Diencephalon (tissue), 1 donor: ENCODE measurements around the gene EDA. TPM values are rescaled to one million over a fixed set of nuclear protein-coding genes. Genes with fewer than 3 reads are reported as not detected.

Source experiments
- small RNA-seq: library from RNA; depleted of rRNA; stranded (forward); fragments of <200 nt; gene quantifications from one replicate; pipeline ENCODE3, GENCODE V24; 2014
- total RNA-seq: library from RNA; depleted of rRNA; stranded (reverse); fragments of >200 nt; gene quantifications from one replicate; pipeline ENCODE4 v1.2.3, GENCODE V29; 2014

The EDA gene
- total RNA-seq: 4.4 TPM

DNA sequence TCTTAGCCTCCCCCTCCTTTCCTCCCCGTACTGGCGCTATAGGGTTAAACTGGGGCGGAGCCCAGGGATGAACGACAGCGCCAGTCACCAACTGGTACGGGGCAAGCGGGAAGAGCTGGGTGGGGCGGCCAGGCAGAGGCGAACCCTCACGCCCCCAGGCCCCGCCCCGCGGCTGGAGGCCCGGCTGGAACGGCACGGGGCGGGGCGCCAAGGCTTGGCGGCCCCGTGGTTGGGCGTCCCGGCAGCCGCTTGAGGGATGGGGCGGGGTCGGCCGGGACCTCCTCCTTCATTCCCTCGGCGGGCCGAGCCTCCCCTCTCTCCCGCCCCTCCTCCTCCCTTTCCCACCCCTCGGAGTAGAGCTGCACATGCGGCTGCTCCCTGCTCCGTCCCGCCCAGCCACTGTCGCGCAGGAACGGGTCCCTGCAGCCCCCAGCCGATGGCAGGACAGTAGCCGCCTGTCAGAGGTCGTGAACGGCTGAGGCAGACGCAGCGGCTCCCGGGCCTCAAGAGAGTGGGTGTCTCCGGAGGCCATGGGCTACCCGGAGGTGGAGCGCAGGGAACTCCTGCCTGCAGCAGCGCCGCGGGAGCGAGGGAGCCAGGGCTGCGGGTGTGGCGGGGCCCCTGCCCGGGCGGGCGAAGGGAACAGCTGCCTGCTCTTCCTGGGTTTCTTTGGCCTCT lies at the start of gene EDA:
EDA (plus strand) TSS at position 335 of the 678 bp plus-strand sequence.

GRCh38 chrX:70049925-70050324 lies 434.0 kb downstream of the EDA start, which contains the start of gene AWAT2:
TSS of gene AWAT2 (minus strand) at chrX:70049938. CDS start at chrX:70049932, 6 bp downstream.

DNA sequence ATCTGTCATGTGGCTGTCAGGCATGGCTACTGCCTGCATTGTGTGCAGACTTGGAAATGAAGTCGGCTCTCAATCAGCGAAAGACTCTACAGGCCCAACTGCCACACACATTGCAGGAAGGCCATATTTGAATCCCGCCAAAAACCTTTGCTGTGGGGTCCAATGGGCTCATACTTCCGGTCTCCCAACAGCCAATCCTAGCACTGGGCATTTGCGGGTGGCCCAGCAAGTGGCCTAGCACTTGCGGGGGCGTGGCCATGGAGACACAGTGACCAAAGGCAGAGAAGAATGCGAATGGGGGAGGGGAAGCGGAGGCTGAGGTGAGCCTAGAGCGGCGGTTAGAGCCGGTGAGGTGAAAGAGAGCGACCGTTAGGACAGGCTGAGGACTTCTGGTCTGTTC lies 446.2 kb downstream of the EDA start, which contains the start of gene OTUD6A:
OTUD6A (plus strand) TSS at position 382 of the 400 bp plus-strand sequence. CDS start 68 bp downstream, outside the sequence.

Small RNA genes within 50 kb of the gene (small RNA-seq; reads per million reads assigned to genes)
- gene MIR676: 2.1 reads per million, percentile 87 among the genes with 10 or more reads in this experiment
- not detected for gene RF00012

Other genes with a start within 250 kb of the EDA start
- 5.1 TPM for gene NALF2, start 111.8 kb upstream of the EDA start, total RNA-seq